Measurements from ENCODE around the gene C17orf67. TPM values are rescaled to one million over a fixed set of nuclear protein-coding genes. Genes with fewer than 3 reads are reported as not detected.

The C17orf67 gene
- total and polyA plus RNA-seq, 4 donors, result 0.19 to 1.4 (median 0.78) TPM

GRCh38 chr17:56809820-56810179 is 23.9 kb downstream of the C17orf67 start:
- no peak for DNase-seq (ENCODE audit: low spot score)
- TF ChIP-seq YY1 (IDR thresholded peaks at IDR 0.05), result no peak
- TF ChIP-seq, protein P1, sequence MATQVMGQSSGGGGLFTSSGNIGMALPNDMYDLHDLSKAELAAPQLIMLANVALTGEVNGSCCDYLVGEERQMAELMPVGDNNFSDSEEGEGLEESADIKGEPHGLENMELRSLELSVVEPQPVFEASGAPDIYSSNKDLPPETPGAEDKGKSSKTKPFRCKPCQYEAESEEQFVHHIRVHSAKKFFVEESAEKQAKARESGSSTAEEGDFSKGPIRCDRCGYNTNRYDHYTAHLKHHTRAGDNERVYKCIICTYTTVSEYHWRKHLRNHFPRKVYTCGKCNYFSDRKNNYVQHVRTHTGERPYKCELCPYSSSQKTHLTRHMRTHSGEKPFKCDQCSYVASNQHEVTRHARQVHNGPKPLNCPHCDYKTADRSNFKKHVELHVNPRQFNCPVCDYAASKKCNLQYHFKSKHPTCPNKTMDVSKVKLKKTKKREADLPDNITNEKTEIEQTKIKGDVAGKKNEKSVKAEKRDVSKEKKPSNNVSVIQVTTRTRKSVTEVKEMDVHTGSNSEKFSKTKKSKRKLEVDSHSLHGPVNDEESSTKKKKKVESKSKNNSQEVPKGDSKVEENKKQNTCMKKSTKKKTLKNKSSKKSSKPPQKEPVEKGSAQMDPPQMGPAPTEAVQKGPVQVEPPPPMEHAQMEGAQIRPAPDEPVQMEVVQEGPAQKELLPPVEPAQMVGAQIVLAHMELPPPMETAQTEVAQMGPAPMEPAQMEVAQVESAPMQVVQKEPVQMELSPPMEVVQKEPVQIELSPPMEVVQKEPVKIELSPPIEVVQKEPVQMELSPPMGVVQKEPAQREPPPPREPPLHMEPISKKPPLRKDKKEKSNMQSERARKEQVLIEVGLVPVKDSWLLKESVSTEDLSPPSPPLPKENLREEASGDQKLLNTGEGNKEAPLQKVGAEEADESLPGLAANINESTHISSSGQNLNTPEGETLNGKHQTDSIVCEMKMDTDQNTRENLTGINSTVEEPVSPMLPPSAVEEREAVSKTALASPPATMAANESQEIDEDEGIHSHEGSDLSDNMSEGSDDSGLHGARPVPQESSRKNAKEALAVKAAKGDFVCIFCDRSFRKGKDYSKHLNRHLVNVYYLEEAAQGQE (IDR thresholded peaks at IDR 0.05), result no peak
- no peak for TF ChIP-seq FOXA2 (IDR thresholded peaks at IDR 0.05)
- no peak for TF ChIP-seq HNF4G (IDR thresholded peaks at IDR 0.05)
- no peak for TF ChIP-seq RXRA (IDR thresholded peaks at IDR 0.05)
- no peak for TF ChIP-seq NR2F2 (IDR thresholded peaks at IDR 0.05)
- no peak for TF ChIP-seq GABPA (IDR thresholded peaks at IDR 0.05 in 1 of 2, conservative IDR thresholded peaks at IDR 0.05 in 1 of 2)
- no peak for TF ChIP-seq JUND (IDR thresholded peaks at IDR 0.05)
- TF ChIP-seq FOXA1 (IDR thresholded peaks at IDR 0.05), result no peak
- no peak for TF ChIP-seq SP1 (IDR thresholded peaks at IDR 0.05)
- TF ChIP-seq, protein P2, sequence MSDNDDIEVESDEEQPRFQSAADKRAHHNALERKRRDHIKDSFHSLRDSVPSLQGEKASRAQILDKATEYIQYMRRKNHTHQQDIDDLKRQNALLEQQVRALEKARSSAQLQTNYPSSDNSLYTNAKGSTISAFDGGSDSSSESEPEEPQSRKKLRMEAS (IDR thresholded peaks at IDR 0.05), result no peak
- no peak for TF ChIP-seq EGR1 (IDR thresholded peaks at IDR 0.05; ENCODE audit: low read depth in 2 of 2)
- TF ChIP-seq, protein P3, sequence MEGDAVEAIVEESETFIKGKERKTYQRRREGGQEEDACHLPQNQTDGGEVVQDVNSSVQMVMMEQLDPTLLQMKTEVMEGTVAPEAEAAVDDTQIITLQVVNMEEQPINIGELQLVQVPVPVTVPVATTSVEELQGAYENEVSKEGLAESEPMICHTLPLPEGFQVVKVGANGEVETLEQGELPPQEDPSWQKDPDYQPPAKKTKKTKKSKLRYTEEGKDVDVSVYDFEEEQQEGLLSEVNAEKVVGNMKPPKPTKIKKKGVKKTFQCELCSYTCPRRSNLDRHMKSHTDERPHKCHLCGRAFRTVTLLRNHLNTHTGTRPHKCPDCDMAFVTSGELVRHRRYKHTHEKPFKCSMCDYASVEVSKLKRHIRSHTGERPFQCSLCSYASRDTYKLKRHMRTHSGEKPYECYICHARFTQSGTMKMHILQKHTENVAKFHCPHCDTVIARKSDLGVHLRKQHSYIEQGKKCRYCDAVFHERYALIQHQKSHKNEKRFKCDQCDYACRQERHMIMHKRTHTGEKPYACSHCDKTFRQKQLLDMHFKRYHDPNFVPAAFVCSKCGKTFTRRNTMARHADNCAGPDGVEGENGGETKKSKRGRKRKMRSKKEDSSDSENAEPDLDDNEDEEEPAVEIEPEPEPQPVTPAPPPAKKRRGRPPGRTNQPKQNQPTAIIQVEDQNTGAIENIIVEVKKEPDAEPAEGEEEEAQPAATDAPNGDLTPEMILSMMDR (IDR thresholded peaks at IDR 0.05; ENCODE audit: low read depth, low read length, missing input control), result no peak
- TF ChIP-seq RAD21 (IDR thresholded peaks at IDR 0.05), result no peak
- TF ChIP-seq, protein P4, sequence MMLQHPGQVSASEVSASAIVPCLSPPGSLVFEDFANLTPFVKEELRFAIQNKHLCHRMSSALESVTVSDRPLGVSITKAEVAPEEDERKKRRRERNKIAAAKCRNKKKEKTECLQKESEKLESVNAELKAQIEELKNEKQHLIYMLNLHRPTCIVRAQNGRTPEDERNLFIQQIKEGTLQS (IDR thresholded peaks at IDR 0.05), result no peak
- H3K36me3 ChIP-seq (ENCODE audit: control insufficient read depth in 4 of 4, insufficient read depth in 3 of 4, low read depth in 1 of 4, low read length in 3 of 4), result no peaks in the 10 kb centered on the region
- H3K9me3 ChIP-seq (ENCODE audit: control insufficient read depth in 4 of 4, low read length in 3 of 4), result no peaks in the 10 kb centered on the region
- no peaks in the 10 kb centered on the region for H3K4me1 ChIP-seq (ENCODE audit: control insufficient read depth in 4 of 4, insufficient read depth in 4 of 4, low read length in 3 of 4)
- no peak overlapping the region for H3K9ac ChIP-seq (ENCODE audit: low read depth in 1 of 2, low read length in 2 of 2)
- 90% methylated on average over 1 of the region's 1 CpG for WGBS
- H3K4me3 ChIP-seq (ENCODE audit: low read depth in 1 of 3, low read length in 3 of 3), result no peak overlapping the region
- H3K27ac ChIP-seq (ENCODE audit: low read depth in 1 of 2, low read length in 2 of 2), result no peak overlapping the region
- no peaks in the 10 kb centered on the region for H3K27me3 ChIP-seq (ENCODE audit: control insufficient read depth in 4 of 4, insufficient read depth in 4 of 4, low read length in 3 of 4)

DNA sequence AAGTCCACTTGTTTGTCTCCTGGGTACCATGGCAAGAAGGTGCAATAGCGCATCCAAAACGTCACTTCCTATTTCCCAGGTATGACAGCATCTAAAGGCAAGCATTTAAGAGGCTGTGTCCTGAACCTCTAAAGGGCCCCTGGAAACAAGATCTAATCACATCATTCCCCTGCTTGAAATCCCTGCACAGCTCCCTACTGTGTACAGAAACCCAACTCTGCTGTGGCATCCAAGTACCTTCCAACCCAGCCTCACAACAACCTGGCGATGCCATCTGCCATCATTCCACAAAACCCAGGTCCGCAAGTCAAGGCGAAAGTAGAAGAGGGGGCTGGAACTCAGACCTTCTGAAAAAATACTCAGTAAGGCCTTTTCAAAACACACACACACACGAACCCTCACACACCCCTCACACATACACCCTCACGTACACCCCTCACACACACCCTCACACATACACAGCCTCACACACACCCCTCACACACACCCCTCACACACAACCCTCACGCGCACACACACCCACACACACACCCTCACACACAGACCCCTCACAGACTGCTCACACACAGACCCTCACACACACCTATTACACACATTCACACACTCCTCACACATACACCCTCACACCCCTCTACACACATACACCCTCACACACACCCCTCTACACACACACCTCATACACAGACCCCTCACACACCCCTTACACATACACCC is 24.5 kb downstream of the C17orf67 start:
- Histone ChIP-seq H3K4me3 (ENCODE audit: low read depth in 1 of 3, low read length in 3 of 3) (no peak overlapping the region), H3K36me3 (ENCODE audit: control insufficient read depth in 4 of 4, insufficient read depth in 3 of 4, low read depth in 1 of 4, low read length in 3 of 4) (no peaks in the 10 kb centered on the region), H3K4me1 (ENCODE audit: control insufficient read depth in 4 of 4, insufficient read depth in 4 of 4, low read length in 3 of 4) (no peaks in the 10 kb centered on the region), H3K27me3 (ENCODE audit: control insufficient read depth in 4 of 4, insufficient read depth in 4 of 4, low read length in 3 of 4) (no peaks in the 10 kb centered on the region), H3K9ac (ENCODE audit: low read depth in 1 of 2, low read length in 2 of 2) (no peak overlapping the region), H3K27ac (ENCODE audit: low read depth in 1 of 2, low read length in 2 of 2) (no peak overlapping the region), H3K9me3 (ENCODE audit: control insufficient read depth in 4 of 4, low read length in 3 of 4) (no peaks in the 10 kb centered on the region)
- DNase-seq (ENCODE audit: low spot score), result no peak
- WGBS, result 95% methylated on average over 9 of the region's 9 CpGs
- no peak for TF ChIP-seq RXRA (IDR thresholded peaks at IDR 0.05)
- TF ChIP-seq, protein P1 (IDR thresholded peaks at IDR 0.05), result no peak
- no peak for TF ChIP-seq TAF1 (conservative IDR thresholded peaks at IDR 0.05)
- no peak for TF ChIP-seq FOXA1 (IDR thresholded peaks at IDR 0.05)
- TF ChIP-seq, protein P4 (IDR thresholded peaks at IDR 0.05), result no peak
- no peak for TF ChIP-seq JUND (IDR thresholded peaks at IDR 0.05)
- no peak for TF ChIP-seq RAD21 (IDR thresholded peaks at IDR 0.05)
- TF ChIP-seq YY1 (IDR thresholded peaks at IDR 0.05), result no peak
- TF ChIP-seq, protein P2 (IDR thresholded peaks at IDR 0.05), result no peak
- TF ChIP-seq EGR1 (IDR thresholded peaks at IDR 0.05; ENCODE audit: low read depth in 2 of 2), result no peak
- no peak for TF ChIP-seq NR2F2 (IDR thresholded peaks at IDR 0.05)
